Endodermal cell (in vitro differentiated cells): ENCODE measurements around the gene PRPF38B. TPM values are rescaled to one million over a fixed set of nuclear protein-coding genes. Genes with fewer than 3 reads are reported as not detected.

Experiments
- DNase-seq: peaks from one replicate; pipeline ENCODE4 v3.0.0-alpha.2; 2017
- H3K27ac ChIP-seq: 2 replicates; pipeline ENCODE4 v1.5.1; 2013; ENCODE audit warnings: mild to moderate bottlenecking, low read depth, low read length, moderate library complexity
- H3K27me3 ChIP-seq: 2 replicates; pipeline ENCODE4 v1.6.1; 2013; ENCODE audit warnings: mild to moderate bottlenecking, low read length, moderate library complexity; ENCODE audit not compliant: insufficient read depth, control insufficient read depth, poor library complexity, severe bottlenecking
- H3K36me3 ChIP-seq: 2 replicates; pipeline ENCODE4 v1.7.0; 2013; ENCODE audit warnings: mild to moderate bottlenecking, low read length, moderate library complexity; ENCODE audit not compliant: control insufficient read depth, insufficient read depth
- H3K4me1 ChIP-seq: one replicate; pipeline ENCODE4 v1.7.0; 2013; ENCODE audit warnings: low read length; ENCODE audit not compliant: control insufficient read depth, insufficient read depth
- H3K4me3 ChIP-seq: 2 replicates; pipeline ENCODE4 v1.5.1; 2013; ENCODE audit warnings: mild to moderate bottlenecking, low read length, moderate library complexity
- H3K9ac ChIP-seq: 2 replicates; pipeline ENCODE4 v1.6.1; 2013; ENCODE audit warnings: mild to moderate bottlenecking, low read length, moderate library complexity; ENCODE audit not compliant: poor library complexity, severe bottlenecking; ENCODE audit errors: extremely low read depth
- H3K9me3 ChIP-seq: 2 replicates; pipeline ENCODE4 v1.6.1; 2013; ENCODE audit warnings: mild to moderate bottlenecking, low read length, moderate library complexity; ENCODE audit not compliant: control insufficient read depth
- H3K27ac Mint-ChIP-seq: 2 replicates; pipeline ENCODE4 v1.8.0; 2020; ENCODE audit warnings: mixed read lengths
- H3K27me3 Mint-ChIP-seq: 2 replicates; pipeline ENCODE4 v1.8.0; 2021; ENCODE audit warnings: mild to moderate bottlenecking, mixed read lengths; ENCODE audit not compliant: insufficient read depth
- H3K36me3 Mint-ChIP-seq: 2 replicates; pipeline ENCODE4 v1.8.0; 2020; ENCODE audit warnings: low read depth, mixed read lengths
- H3K4me1 Mint-ChIP-seq: 2 replicates; pipeline ENCODE4 v1.8.0; 2020; ENCODE audit warnings: mixed read lengths
- H3K4me3 Mint-ChIP-seq: 2 replicates; pipeline ENCODE4 v1.8.0; 2020; ENCODE audit warnings: mild to moderate bottlenecking, moderate library complexity, mixed read lengths
- H3K9me3 Mint-ChIP-seq: 2 replicates; pipeline ENCODE4 v1.8.0; 2020; ENCODE audit warnings: mild to moderate bottlenecking, mixed read lengths
- CTCF ChIP-seq: fragments of 200-600 bp; sonication (generic); conservative IDR thresholded peaks from 2 replicates; pipeline ENCODE4 v1.5.0; 2021; ENCODE audit warnings: antibody characterized with exemption, mild to moderate bottlenecking
- WGBS, 2 experiments: methylation state at CpG; one replicate each; pipeline versions ENCODE4 v1.1.5 to v1.1.7; 2013; ENCODE audit warnings: missing lambda C conversion rate in 2 of 2, mixed read lengths in 1 of 2; ENCODE audit not compliant: insufficient coverage in 1 of 2, insufficient read length in 1 of 2; 5-methylcytosine and 5-hydroxymethylcytosine counted together
- total RNA-seq, 2 donors: library from RNA; stranded (reverse); fragmentation: NEBNext Ultra II Directional in 1 of 2; extraction: Animal tissue kit (Norgen Biotek cat#: 25700) in 1 of 2; gene quantifications; 2 replicates in 1 of 2; 3 replicates in 1 of 2; pipeline ENCODE4 v1.2.1, GENCODE V29; 2021

Gene PRPF38B
- total RNA-seq, 2 donors from 2014 or later = 45.0 to 47.3 TPM

GRCh38 chr1:108722292-108722691, 30.2 kb downstream of the PRPF38B start:
- Histone ChIP-seq H3K4me3 (no peak overlapping the region), H3K9ac (no peak overlapping the region), H3K9me3 (no peaks in the 10 kb centered on the region), H3K27me3 (no peaks in the 10 kb centered on the region), H3K4me1 (no peaks in the 10 kb centered on the region), H3K27ac (no peak overlapping the region), H3K36me3 (no peaks in the 10 kb centered on the region)
- Mint-ChIP-seq H3K4me1 (no peaks in the 10 kb centered on the region), H3K9me3 (no peaks in the 10 kb centered on the region), H3K27ac (no peak overlapping the region), H3K27me3 (no peaks in the 10 kb centered on the region), H3K4me3 (no peak overlapping the region), H3K36me3 (no peaks in the 10 kb centered on the region)
- DNase-seq = no peak
- WGBS, 2 experiments = 89 to 96% methylated on average over 6 of the region's 6 CpGs
- TF ChIP-seq CTCF = no peak

- no peaks in the 10 kb centered on the region for H3K27me3 Mint-ChIP-seq
These were observed 33.8 kb downstream of the PRPF38B start for GRCh38 chr1:108725906-108726305.

GRCh38 chr1:108728327-108728923, 36.3 kb downstream of the PRPF38B start:
- WGBS, 2 experiments = 93 to 94% methylated on average over 7 to 8 of the region's 8 CpGs
- H3K36me3 Mint-ChIP-seq = no peaks in the 10 kb centered on the region
- no peak overlapping the region for H3K27ac Mint-ChIP-seq

More at GRCh38 chr1:108725906-108726305, 33.8 kb downstream of the PRPF38B start:
- Histone ChIP-seq H3K4me1 (no peaks in the 10 kb centered on the region), H3K27me3 (no peaks in the 10 kb centered on the region), H3K36me3 (no peaks in the 10 kb centered on the region), H3K27ac (no peak overlapping the region), H3K9ac (no peak overlapping the region), H3K4me3 (no peak overlapping the region), H3K9me3 (no peaks in the 10 kb centered on the region)
- 87 to 88% methylated on average over 1 of the region's 1 CpG for WGBS, 2 experiments
- no peak overlapping the region for H3K27ac Mint-ChIP-seq
- DNase-seq = no peak
- no peak overlapping the region for H3K4me3 Mint-ChIP-seq
- no peaks in the 10 kb centered on the region for H3K4me1 Mint-ChIP-seq
- H3K9me3 Mint-ChIP-seq = no peaks in the 10 kb centered on the region
- no peak for TF ChIP-seq CTCF
- no peaks in the 10 kb centered on the region for H3K36me3 Mint-ChIP-seq

More at GRCh38 chr1:108728327-108728923, 36.3 kb downstream of the PRPF38B start:
- H3K27ac ChIP-seq = no peak overlapping the region
- no peaks in the 10 kb centered on the region for H3K4me1 ChIP-seq
- no peak for TF ChIP-seq CTCF
- H3K9me3 Mint-ChIP-seq = no peaks in the 10 kb centered on the region
- no peaks in the 10 kb centered on the region for H3K27me3 Mint-ChIP-seq
- no peaks in the 10 kb centered on the region for H3K36me3 ChIP-seq
- DNase-seq = no peak
- H3K4me3 ChIP-seq = no peak overlapping the region
- no peaks in the 10 kb centered on the region for H3K27me3 ChIP-seq
- H3K9me3 ChIP-seq = no peaks in the 10 kb centered on the region
- no peak overlapping the region for H3K9ac ChIP-seq
- H3K4me3 Mint-ChIP-seq = no peak overlapping the region
- H3K4me1 Mint-ChIP-seq = no peaks in the 10 kb centered on the region
